HCEC 1CT (cell line): Measurements from ENCODE around the gene PPT1.

Experiments
- DNase-seq: peaks from one replicate; pipeline ENCODE4 v3.0.0-alpha.2; 2017

The PPT1 gene

DNA sequence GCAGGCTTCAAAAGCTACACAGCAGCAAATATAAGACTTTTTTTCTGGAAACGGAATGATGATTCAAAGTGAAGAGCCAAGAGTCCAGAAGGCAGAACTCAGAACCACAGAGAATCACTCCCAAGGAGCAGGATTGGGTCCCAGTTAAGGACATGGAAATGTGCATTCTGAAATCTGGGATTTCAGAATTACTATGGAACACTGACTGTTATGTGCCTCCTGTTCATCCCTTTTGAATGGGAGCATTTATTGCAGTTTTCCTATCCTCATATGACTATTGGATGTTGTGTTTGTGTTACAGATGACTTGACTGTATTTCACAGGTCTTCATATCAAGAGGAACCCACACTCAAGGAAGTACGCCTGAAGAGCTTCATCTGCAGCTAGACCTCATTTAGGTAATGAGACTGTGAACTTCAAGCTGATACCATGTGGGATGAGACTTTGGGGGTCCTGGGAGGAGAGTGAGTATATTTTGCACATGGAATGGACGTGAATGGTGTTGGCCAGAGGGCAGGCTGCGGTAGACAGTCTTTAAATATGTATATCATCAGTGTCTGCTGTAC is 73.6 kb downstream of the PPT1 start:
- no peak for DNase-seq
